HG03139 (cell line): ENCODE results near the gene BCR.
"Not testable (repeated sequence)": the region's sequence is repeated elsewhere in the genome, so short reads cannot be mapped to it uniquely, and the experiment has no call there.

Experiments used
- ATAC-seq: cut with Tn5 transposase; IDR thresholded peaks from one replicate; pipeline ENCODE4 v1.9.1; 2021; ENCODE audit not compliant: unreplicated experiment

BCR gene

DNA sequence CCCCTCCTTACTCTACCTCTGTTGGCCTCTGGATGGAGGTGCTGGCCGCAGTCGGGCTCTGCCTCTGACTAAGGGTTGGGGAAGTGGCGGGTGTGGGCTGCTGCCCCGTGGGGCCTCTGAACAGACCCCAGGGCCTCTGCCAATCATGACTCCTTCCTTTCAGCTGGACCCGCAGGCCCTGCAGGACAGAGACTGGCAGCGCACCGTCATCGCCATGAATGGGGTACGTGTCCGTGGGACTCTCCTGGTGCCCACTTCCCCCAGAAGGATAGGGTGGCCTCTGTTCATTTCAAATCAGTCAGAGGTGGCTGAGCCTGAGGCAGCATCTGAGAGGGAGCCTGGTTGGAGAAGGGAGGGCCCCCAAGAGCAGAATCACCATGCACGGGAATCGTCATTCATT, 129.0 kb downstream of the BCR start:
- ATAC-seq: not testable (repeated sequence)

DNA sequence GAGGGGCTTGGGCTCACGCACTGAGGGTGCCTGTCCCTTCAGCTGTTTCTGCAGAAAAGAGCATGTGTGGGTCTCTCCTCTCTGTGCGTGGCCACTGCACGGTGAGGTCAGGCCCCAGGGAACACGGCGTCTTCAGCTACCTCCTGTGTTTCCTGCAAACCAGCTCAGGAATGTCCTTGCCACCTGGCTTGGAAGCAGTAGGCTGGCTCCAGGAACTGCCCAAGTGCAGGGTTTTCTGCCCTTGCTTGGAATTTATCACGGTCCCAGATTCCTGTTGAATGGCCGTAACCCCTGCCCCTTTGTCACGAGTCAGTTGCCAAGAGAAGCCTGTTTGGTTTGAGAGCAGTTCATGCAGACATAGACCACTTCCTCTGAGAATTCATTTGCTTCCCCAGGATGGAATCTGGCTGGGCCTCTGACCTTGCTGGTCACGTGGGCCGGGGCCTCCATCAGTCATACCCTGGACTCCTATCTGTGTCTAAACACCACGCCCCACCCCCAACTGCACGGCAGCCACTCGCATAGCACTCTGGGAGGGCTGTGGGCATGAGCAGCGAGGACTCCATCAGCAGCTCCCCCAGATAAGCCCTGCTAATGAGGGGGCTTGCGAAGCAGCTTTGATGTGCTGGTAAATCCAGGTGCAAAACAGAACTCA, 130.3 kb downstream of the BCR start:
- ATAC-seq: not testable (repeated sequence)

DNA sequence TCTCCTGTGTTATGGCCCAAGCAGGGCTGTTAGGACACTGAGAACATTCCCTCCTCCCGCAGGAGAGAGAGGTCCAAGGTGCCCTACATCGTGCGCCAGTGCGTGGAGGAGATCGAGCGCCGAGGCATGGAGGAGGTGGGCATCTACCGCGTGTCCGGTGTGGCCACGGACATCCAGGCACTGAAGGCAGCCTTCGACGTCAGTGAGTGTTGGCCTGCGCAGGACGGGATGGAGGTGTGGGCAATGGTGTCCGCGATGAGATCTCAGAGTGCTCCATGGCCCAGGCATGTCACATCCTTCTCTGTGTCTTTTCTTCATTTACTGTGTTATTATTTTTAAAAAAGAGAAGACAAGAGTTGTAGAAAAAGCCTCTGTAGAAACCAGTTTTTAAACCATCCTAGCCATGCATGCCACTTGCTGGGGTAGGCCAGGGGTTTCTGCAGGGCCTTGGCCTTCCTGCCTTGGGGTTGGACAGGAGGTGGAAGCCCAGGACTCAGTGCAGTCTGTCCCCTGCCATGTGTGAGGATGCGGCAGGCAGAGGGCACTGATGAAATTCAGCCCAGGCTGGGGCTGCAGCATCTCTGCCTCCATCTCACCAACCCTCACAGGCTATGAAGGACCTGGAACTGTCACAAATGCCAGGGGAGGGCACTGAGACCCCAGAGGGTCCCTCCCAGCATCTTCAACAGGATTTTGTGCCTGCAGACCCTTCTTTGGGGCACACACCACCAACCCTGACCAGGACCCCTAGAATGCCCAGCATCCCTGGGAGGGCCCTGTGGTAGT, 131.5 kb downstream of the BCR start:
- ATAC-seq: not testable (repeated sequence)

DNA sequence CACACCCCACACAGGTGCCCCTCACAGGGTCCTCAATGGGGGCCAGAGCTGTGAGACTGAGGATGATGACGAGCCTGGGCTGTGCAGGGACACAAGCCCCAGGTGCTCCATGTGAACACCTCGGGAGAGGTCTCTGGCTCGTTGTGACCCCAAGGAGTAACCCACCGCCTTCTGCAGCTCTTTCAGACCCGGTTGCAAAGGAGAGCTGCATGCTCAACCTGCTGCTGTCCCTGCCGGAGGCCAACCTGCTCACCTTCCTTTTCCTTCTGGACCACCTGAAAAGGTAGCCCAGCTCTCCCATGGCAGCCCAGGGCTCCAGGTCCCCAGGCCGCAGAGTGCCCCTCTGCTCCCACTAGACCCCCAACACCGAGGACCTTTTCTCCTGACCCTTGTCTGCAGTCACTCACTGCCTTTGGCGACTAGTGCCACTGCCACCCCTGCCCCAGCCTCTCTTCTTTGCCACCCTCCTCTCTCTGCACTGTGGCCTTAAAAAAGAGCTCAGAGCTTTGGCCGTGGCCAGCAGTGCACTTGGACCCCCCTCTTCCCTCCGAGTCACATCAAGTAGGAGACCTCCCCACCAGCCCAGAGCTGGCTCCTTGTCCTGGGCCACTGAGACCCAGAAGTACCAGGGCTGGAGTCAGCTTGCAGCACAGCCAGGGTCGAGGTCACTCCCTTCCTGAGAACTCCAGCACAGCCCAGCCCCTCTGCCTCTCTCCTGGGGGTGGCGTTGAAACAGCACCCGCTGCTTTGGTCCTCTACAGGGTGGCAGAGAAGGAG, 133.7 kb downstream of the BCR start:
- ATAC-seq: no peak

DNA sequence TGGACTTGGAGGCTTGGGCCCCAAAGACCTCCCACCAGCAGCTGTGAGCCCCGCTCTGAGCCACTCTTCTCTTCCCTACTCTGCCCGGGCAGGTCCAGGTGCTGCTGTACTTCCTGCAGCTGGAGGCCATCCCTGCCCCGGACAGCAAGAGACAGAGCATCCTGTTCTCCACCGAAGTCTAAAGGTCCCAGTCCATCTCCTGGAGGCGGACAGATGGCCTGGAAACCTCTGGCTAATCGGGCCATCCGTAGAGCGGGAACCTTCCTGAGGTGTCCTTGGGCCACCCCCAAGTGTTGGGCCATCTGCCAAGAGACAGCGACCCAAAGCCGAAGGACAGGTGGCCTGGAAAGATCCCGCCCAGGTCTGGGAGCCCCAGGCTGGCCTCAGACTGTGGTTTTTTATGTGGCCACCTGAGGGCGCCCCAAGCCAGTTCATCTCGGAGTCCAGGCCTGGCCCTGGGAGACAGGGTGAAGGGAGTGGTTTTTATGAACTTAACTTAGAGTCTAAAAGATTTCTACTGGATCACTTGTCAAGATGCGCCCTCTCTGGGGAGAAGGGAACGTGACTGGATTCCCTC, 135.1 kb downstream of the BCR start:
- ATAC-seq: no peak

DNA sequence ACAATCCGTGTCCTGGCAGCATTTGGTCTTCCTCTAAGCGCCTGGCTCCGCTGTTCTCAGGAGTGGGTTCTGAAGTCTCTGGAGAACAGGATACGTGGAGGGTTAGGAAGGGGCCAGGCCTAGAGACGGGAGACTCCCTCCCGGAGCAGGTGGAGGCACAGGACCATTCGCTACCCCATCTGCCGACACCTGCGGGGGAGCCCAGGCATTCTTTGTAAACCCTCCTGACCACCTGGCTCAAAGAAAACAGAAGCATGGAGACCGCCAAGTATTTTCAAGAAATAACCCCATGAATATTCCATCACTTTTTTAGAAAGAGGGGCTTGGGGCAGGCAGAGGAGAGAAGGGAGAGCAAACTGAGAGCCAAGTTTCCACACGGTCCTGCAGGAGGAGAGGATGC, 136.3 kb downstream of the BCR start:
- ATAC-seq: not testable (repeated sequence)

DNA sequence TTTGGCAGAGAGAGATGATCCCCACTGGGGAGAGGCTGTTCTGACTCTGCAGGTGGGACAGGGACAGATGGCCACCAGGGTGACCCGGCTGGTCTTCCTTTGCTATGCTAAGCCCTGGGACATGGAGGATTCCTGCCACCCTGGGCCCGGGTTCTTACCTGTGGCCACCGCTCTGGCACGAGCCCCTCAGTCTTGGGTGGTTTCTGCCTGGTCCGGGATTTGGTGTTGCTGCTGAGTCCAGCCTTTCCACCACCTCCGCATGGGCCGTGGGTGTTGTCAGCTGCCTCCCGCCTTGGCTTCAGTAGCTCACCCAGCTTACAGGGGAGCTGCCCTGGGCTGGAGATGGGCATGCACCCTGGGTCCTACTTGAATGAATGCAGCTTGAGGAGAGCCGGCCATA, 138.0 kb downstream of the BCR start:
- not testable (repeated sequence) for ATAC-seq

DNA sequence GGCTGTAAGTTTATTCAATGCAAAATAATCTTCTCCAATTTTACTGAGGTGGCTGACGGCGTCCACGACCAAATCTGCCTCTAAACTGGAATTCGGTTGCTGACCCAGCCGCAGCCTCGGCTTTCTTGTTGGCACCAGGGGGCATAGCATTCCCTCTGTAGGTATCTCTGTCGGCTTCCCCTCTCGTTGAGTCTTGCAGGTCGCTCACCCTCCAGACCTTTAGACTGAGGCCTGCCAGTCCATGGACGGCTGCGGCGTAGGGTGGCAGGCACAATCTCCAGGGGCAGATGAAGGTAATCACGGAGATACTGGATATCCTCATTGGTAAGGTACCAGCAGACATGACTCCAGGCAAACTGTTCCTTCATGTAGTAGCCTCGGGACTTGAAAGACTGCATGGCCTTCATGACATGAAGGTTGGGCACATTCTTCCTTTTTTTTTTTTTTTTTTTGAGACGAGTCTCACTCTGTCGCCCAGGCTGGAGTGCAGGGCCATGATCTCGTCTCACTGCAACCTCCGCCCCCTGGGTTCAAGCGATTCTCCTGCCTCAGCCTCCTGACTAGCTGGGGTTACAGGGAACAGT, 142.3 kb downstream of the BCR start:
- not testable (repeated sequence) for ATAC-seq

DNA sequence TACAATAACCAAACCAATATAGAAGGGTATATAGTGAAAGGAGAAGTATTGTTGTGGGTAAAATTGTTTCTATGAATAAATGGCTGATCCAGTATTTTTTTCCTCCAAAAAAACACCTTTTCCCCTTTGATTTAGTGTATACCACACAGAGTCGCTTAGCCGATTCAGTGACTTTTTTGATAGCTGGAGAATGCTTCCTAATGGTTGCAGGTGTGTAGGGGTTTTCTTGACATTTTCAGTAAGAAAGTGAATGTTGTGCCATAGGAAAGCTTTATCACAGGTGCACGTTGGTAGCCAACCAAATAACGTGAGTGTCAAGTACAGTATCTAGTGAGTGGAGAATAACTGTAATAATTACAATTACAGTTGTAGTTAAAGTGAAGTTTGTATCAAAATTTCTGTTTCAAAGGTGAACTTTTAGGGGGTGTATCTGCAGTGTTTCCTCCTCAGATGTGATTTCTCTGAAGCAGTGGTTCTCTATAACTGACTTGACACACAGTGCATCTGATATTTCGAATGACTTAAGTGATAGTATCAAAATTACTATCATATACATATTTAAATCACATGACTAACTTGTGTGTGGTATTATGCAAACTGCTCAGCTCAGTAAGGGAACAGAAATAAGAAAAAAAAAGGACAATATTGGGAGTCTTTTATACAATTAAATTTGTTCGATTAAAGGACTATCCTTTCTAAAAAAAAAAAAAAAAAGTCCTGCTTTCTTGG, 143.8 kb downstream of the BCR start:
- ATAC-seq: not testable (repeated sequence)

DNA sequence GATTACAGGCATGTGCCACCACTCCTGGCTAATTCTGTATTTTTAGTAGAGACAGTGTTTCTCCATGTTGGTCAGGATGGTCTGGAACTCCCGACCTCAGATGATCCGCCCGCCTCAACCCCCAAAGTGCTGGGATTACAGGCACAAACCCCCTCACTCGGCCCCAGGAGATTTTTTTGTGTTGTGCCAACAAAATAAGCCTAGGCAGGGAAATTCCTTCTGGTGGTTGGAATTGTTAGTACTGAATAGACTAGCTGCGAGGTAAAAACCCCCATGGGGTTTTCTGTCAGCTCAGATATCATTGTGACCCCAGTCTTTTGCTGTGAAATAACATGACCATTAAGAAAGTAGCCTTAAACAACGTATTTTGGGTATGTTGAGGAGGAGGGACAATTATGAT, 144.9 kb downstream of the BCR start:
- ATAC-seq: no peak

DNA sequence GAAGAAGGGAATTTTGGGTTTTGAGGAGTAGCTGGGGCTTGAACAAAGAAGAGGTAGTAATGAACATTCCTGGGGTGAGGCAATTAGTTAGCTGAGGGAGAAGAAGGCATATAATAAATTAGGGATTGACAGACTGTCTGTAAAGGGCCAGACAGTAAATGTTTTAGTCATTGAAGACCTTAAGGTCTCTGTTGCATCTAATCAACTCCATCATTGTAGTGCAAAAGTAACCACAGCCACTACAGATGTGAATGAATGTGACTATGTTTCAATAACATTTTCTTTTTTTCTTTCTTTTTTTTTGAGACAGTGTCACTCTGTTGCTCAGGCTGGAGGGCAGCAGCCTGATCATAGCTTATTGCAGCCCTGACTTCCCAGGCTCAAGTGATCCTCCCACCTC, 153.5 kb downstream of the BCR start:
- ATAC-seq: not testable (repeated sequence)

DNA sequence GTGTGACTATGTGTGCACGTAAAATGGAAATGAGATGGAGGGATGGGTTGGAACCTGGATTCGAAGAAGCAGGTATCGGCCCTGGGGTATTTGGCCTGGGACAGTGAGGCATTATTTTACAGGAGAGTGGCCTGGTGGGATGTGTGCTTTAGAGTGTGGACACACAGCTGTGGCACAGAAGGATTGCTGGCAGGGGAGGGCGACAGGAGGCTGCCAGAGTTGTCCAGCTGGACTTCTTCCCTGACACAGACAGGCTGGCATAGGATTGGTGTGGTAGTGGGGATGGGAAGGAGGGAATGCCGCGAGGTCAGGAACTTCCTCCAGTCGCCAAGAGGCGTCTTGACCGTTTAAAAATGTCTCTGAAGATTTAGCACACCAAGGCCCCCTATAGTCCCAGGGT, 157.4 kb downstream of the BCR start:
- not testable (repeated sequence) for ATAC-seq

DNA sequence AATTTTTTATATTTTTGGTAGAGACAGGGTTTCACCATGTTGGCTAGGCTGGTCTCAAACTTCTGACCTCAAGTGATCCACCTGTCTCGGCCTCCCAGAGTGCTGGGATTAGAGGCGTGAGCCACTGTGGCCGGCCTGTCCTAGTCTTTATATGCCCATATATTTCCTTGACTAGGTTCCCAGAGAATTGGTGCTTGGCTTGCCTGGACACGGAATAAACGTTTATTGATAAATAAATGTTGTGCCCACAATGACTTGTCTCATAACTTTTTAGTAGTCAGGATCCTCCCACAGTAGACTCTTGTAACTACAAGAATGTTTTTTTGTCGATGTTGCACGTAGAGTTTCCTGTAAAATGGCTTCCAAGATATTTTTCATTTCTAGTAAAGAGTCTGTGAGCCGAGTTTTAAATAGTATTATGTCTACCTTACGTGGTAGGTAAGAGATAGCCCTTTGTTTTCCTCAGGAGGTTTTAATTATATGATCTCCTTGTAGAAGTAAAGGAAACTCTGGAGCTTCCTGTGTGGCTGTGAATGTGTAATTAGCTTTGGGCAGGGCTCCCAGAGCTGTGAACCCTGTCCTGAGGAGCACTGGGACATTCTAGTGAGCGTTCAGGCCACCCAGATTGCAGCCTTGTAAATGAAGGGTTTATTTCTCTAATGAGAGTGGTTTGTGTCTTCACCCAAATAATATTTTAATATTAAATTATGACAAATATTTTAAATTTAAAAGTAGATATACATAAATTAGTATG, 161.8 kb downstream of the BCR start:
- not testable (repeated sequence) for ATAC-seq

DNA sequence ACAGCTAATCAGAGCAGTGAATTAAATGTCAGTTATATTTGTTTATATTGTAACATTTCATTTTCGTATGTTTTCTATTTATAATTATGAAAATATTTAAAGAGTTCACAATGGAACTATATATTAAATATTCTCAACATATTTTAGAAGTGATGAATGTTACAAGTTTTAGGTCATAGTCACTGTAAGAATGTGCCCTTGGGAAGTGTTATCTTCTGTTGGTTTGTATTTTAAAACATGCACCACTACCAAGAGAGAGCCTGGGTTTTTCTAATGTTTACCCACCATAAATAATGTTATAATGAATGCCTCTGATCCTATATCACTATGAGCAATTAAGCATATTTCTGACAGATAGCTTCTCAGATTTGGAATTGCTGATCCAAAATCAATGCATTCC, 171.0 kb downstream of the BCR start:
- ATAC-seq: no peak

DNA sequence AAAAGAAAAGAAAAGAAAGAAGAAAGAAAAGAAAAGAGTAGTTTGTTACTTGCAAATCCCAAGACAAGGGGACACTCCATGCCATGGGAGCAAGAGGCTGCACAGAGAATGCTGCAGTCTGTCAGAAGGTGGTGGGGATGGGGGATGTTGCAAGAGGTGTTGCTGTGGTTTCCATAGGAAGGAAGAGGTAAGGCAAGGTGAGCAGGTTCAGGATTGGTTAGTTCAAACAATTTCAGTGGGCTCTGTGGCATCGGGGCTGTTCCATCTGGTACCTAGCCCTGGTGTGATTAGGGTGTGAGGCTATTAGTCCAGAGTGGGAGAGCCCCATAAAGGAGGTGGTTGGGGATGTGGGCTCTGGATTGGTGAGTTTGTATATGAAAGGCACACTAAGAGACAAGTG, 172.7 kb downstream of the BCR start:
- ATAC-seq: no peak

DNA sequence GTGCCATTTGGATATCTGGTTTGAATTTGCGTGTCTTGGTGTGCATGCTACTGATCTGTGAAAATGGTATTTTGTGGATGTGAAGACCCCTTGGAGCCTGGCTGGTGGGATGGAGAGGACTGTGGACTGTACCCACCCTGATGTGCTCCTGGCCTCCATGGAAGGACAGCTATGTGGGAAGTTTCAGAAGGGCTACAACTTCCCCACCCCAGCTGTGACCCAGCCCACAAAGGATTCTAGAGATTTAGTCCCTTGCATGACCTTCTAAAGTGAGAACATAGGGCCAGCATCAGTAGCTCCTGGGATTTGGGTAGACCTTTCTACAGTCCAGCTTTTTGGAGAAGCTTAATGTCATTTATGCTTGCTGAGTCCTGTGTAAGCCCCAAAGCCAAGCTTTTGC, 173.4 kb downstream of the BCR start:
- no peak for ATAC-seq

DNA sequence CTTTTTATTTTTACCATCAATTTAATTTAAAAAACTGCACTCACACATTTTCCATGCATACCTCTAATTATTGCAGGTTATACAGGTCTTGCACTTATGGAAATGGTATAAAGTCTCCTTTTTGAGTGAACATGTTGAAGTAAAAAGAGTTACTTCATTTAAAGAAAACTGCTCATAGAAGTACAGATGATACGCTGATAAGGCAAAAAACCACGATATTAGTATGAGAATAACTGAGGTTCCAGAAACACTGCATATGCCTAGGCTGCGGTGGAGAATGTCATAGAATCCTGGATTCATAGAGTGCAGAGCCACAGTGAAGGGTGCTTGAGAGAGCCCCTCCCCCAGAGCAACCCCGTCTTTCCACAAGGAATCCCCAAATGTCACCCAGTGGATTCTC, 175.8 kb downstream of the BCR start:
- no peak for ATAC-seq

DNA sequence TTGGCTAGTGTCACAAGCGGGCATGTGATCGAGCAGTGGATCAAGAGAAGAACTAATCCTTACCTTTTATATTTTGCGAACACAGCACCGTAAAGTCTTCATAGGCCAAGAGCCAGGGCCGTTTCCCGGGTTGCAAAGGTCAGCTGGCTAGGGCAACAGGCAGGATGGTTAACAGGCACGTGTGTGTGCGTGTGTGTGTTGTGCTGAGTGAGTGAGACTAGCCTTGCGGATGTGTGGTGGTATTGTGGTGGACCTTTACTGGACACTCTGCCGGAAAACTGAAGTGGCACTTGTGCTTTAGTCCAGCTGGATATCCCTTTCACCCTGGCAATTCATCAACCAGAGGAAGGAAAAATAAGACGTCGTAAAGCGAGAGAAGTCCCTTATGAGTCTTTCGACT, 176.7 kb downstream of the BCR start:
- ATAC-seq: no peak

DNA sequence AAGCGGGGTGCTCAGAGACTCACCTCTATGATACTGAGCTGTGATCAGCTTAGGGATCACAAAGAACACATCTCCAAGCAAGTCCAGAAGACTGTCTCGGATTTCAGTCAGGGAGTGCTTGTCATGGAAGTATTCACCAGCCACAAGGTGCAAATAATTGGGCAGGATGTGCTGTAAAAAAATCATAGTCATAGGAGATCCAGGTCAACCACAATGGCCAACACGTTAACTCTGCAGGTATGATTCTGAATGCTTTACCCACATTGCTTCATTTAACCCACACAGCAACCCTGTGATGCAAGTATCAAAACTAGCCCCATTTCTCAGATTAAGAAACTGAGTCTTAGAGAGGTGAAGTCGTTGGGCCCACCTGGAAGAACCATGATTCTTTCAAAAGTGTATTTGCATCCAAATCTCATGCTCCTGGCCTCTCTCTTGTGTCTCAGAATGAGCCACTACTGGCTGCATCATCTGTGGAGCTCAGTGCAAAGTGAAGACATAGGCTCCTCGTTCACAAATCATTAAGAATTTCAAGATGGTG, 179.3 kb downstream of the BCR start:
- ATAC-seq: no peak
